ENCODE data around the gene TMEM198.

The TMEM198 gene

GRCh38 chr2:219526320-219527075 lies 17.3 kb upstream of the TMEM198 start:
- DNase-seq, result no peak

- no peak for DNase-seq
These were observed 16.8 kb upstream of the TMEM198 start for GRCh38 chr2:219527076-219527394.

GRCh38 chr2:219527472-219527871 lies 16.4 kb upstream of the TMEM198 start:
- DNase-seq, result no peak

- DNase-seq, result peak; percentile 86
These were observed 13.5 kb upstream of the TMEM198 start for GRCh38 chr2:219530048-219530963.

GRCh38 chr2:219531639-219532377 lies 12.0 kb upstream of the TMEM198 start:
- DNase-seq, result no peak

GRCh38 chr2:219532378-219532649 lies 11.5 kb upstream of the TMEM198 start:
- DNase-seq, result no peak

- no peak for DNase-seq
These were observed 9.7 kb upstream of the TMEM198 start for GRCh38 chr2:219533930-219534661.

- DNase-seq, result no peak
These were observed 7.4 kb upstream of the TMEM198 start for GRCh38 chr2:219536425-219536824.

- no peak for DNase-seq
These were observed 6.9 kb upstream of the TMEM198 start for GRCh38 chr2:219536967-219537366.

- no peak for DNase-seq
These were observed 6.0 kb upstream of the TMEM198 start for GRCh38 chr2:219537657-219538488.

GRCh38 chr2:219538504-219538951 lies 5.3 kb upstream of the TMEM198 start:
- DNase-seq, result no peak

- DNase-seq, result no peak
These were observed 4.7 kb upstream of the TMEM198 start for GRCh38 chr2:219538956-219539788.

GRCh38 chr2:219539926-219540678 lies 3.7 kb upstream of the TMEM198 start:
- DNase-seq, result no peak

GRCh38 chr2:219540784-219541504 lies 2.9 kb upstream of the TMEM198 start:
- no peak for DNase-seq

- peak; percentile 89 for DNase-seq
These were observed 2.1 kb upstream of the TMEM198 start for GRCh38 chr2:219541611-219542180.

GRCh38 chr2:219542931-219543595 lies 765 bp upstream of the TMEM198 start:
- DNase-seq, result no peak

GRCh38 chr2:219544567-219544966 lies 739 bp downstream of the TMEM198 start:
- DNase-seq, result no peak

GRCh38 chr2:219545295-219545942 lies 1.6 kb downstream of the TMEM198 start:
- DNase-seq, result no peak
